Left colon (tissue), 2 donors: ENCODE measurements around the gene FRMD4A. TPM values are rescaled to one million over a fixed set of nuclear protein-coding genes. Genes with fewer than 3 reads are reported as not detected.
A peak's percentile ranks its signal among the peaks of the same experiment; 100 is the strongest.
"Not testable (repeated sequence)": the region's sequence is repeated elsewhere in the genome, so short reads cannot be mapped to it uniquely, and the experiment has no call there.

Source experiments
- ATAC-seq: fragments of 200-7000 bp; cut with Tn5 transposase; one replicate; pipeline ENCODE4 v1.9.1; 2020; ENCODE audit warnings: mild to moderate bottlenecking, moderate library complexity
- DNase-seq, 2 donors: peaks; one replicate each; pipeline ENCODE4 v3.0.0-alpha.2; 2020
- intact Hi-C, 2 donors: fragments of 100-400 bp; cut with DNase I in 1 of 2; cut with micrococcal nuclease in 1 of 2; formaldehyde crosslinking; loops; one replicate each; pipeline versions ENCODE4 v1.11.2 to v1.14.0; 2022; cut with DNase I, micrococcal nuclease
- total RNA-seq, 2 donors: library from RNA; stranded (reverse); fragmentation: NEBNext Ultra II Directional; extraction: Animal tissue kit (Norgen Biotek cat#: 25700); gene quantifications; one replicate each; pipeline ENCODE4 v1.2.1, GENCODE V29; 2021
- donor health status: DM: no; HTN: no; CAD: no.
- donor health status: DM: yes; HTN: yes; CAD: no.

The FRMD4A gene
- total RNA-seq, 2 donors from 2014 or later = 5.1 to 11.2 TPM

- no peak for ATAC-seq
Measured at GRCh38 chr10:13728898-13729535, 601.7 kb downstream of the FRMD4A start.

GRCh38 chr10:13725594-13725993 is 605.1 kb downstream of the FRMD4A start:
- DNase-seq (no peak), ATAC-seq (no peak)
- intact Hi-C loops = no loop called here

More at GRCh38 chr10:13728898-13729535, 601.7 kb downstream of the FRMD4A start:
- intact Hi-C loops = no loop called here
- no peak for DNase-seq

- no peak for DNase-seq
- no peak for ATAC-seq
- intact Hi-C loops = no loop called here
Measured at GRCh38 chr10:13724484-13724883, 606.2 kb downstream of the FRMD4A start.

GRCh38 chr10:13722747-13723653 is 607.7 kb downstream of the FRMD4A start:
- DNase-seq (no peak), ATAC-seq (no peak)
- intact Hi-C loops = no loop called here

- intact Hi-C loops = no loop called here
- DNase-seq = no peak
- ATAC-seq = no peak
Measured at GRCh38 chr10:13721486-13721885, 609.2 kb downstream of the FRMD4A start.

- no peak for ATAC-seq
- intact Hi-C loops = no loop called here
Measured at GRCh38 chr10:13720699-13721098, 610.0 kb downstream of the FRMD4A start.

GRCh38 chr10:13719425-13719824 is 611.3 kb downstream of the FRMD4A start:
- DNase-seq (no peak), ATAC-seq (no peak)
- intact Hi-C loops = no loop called here

More at GRCh38 chr10:13720699-13721098, 610.0 kb downstream of the FRMD4A start:
- DNase-seq = no peak

GRCh38 chr10:13718820-13719219 is 611.9 kb downstream of the FRMD4A start:
- no peak for ATAC-seq
- DNase-seq = no peak
- intact Hi-C loops = no loop called here

- peak; percentile 63 to 73 for DNase-seq
- peak; percentile 83 for ATAC-seq
- intact Hi-C loops = no loop called here
Measured at GRCh38 chr10:13717936-13718772, 612.6 kb downstream of the FRMD4A start.

GRCh38 chr10:13717571-13717935 is 613.2 kb downstream of the FRMD4A start:
- DNase-seq (no peak), ATAC-seq (peak; percentile 35)
- intact Hi-C loops = no loop called here

- ATAC-seq = no peak
- DNase-seq = no peak
- intact Hi-C loops = no loop called here
Measured at GRCh38 chr10:13716081-13717071, 614.3 kb downstream of the FRMD4A start.

- DNase-seq, ATAC-seq, intact Hi-C loops: not testable (repeated sequence)
Measured at GRCh38 chr10:13715596-13715995, 615.1 kb downstream of the FRMD4A start.

GRCh38 chr10:13715100-13715499 is 615.6 kb downstream of the FRMD4A start:
- intact Hi-C loops = no loop called here
- DNase-seq (no peak), ATAC-seq (no peak)

- ATAC-seq = peak; percentile 31
- intact Hi-C loops = no loop called here
- peak; percentile 54 to 65 for DNase-seq
Measured at GRCh38 chr10:13712837-13713581, 617.7 kb downstream of the FRMD4A start.

- no peak for DNase-seq
- ATAC-seq = no peak
- intact Hi-C loops = no loop called here
Measured at GRCh38 chr10:13712476-13712836, 618.3 kb downstream of the FRMD4A start.

- intact Hi-C loops = no loop called here
- no peak for ATAC-seq
- DNase-seq = no peak
Measured at GRCh38 chr10:13711291-13711690, 619.4 kb downstream of the FRMD4A start.

- intact Hi-C loops = no loop called here
- ATAC-seq (no peak), DNase-seq (no peak)
Measured at GRCh38 chr10:13709931-13710650, 620.6 kb downstream of the FRMD4A start.
